GM18951 (cell line): ENCODE results near the gene TNIK.

Experiments used
- POLR2A ChIP-seq: IDR thresholded peaks from 4 replicates; pipeline ENCODE4 v1.6.1; 2011; ENCODE audit warnings: mild to moderate bottlenecking; ENCODE audit not compliant: insufficient read length, insufficient read depth; ENCODE audit errors: extremely low read depth
- in situ Hi-C: fragments of 300-500 bp; cut with MboI; formaldehyde crosslinking; loops from one replicate; pipeline ENCODE4 v1.12.0; 2022; ENCODE audit warnings: low sequenced_read_pairs, mixed read lengths, inconsistent platforms; ENCODE audit not compliant: unreplicated experiment

Gene TNIK

GRCh38 chr3:171185959-171186358 is 274.2 kb downstream of the TNIK start:
- in situ Hi-C loops: no loop called here
- TF ChIP-seq POLR2A: no peak

- in situ Hi-C loops: no loop called here
Measured at GRCh38 chr3:171184372-171184771, 275.8 kb downstream of the TNIK start.

GRCh38 chr3:171183042-171183441 is 277.2 kb downstream of the TNIK start:
- no peak for TF ChIP-seq POLR2A
- in situ Hi-C loops: no loop called here

More at GRCh38 chr3:171184372-171184771, 275.8 kb downstream of the TNIK start:
- no peak for TF ChIP-seq POLR2A

GRCh38 chr3:171181907-171182690 is 278.1 kb downstream of the TNIK start:
- TF ChIP-seq POLR2A: no peak
- in situ Hi-C loops: no loop called here

- in situ Hi-C loops: no loop called here
- TF ChIP-seq POLR2A: no peak
Measured at GRCh38 chr3:171178714-171179113, 281.5 kb downstream of the TNIK start.

- in situ Hi-C loops: no loop called here
Measured at GRCh38 chr3:171177553-171177952, 282.7 kb downstream of the TNIK start.

GRCh38 chr3:171177056-171177455 is 283.1 kb downstream of the TNIK start:
- in situ Hi-C loops: no loop called here

More at GRCh38 chr3:171177553-171177952, 282.7 kb downstream of the TNIK start:
- no peak for TF ChIP-seq POLR2A

GRCh38 chr3:171176244-171176933 is 283.8 kb downstream of the TNIK start:
- in situ Hi-C loops: no loop called here

More at GRCh38 chr3:171177056-171177455, 283.1 kb downstream of the TNIK start:
- TF ChIP-seq POLR2A: no peak

GRCh38 chr3:171175741-171176234 is 284.4 kb downstream of the TNIK start:
- TF ChIP-seq POLR2A: no peak
- in situ Hi-C loops: no loop called here

More at GRCh38 chr3:171176244-171176933, 283.8 kb downstream of the TNIK start:
- TF ChIP-seq POLR2A: no peak

- in situ Hi-C loops: no loop called here
Measured at GRCh38 chr3:171173736-171174135, 286.5 kb downstream of the TNIK start.

GRCh38 chr3:171172070-171172469 is 288.1 kb downstream of the TNIK start:
- in situ Hi-C loops: no loop called here
- TF ChIP-seq POLR2A: no peak

More at GRCh38 chr3:171173736-171174135, 286.5 kb downstream of the TNIK start:
- TF ChIP-seq POLR2A: no peak

GRCh38 chr3:171169866-171170265 is 290.3 kb downstream of the TNIK start:
- in situ Hi-C loops: loop anchor here (10.0 kb wide), 1 partner anchor 395 kb away; no protein-coding TSS in a partner anchor
- TF ChIP-seq POLR2A: no peak

- TF ChIP-seq POLR2A: no peak
- in situ Hi-C loops: loop anchor here (10.0 kb wide), 1 partner anchor 395 kb away; no protein-coding TSS in a partner anchor
Measured at GRCh38 chr3:171169443-171169842, 290.8 kb downstream of the TNIK start.
